ENCODE measurements around the gene PCYOX1L.

Gene PCYOX1L

GRCh38 chr5:149313151-149313841, 44.5 kb upstream of the PCYOX1L start:
- ATAC-seq, result no peak
- TF ChIP-seq GLIS3 (CRISPR knock-in tag; IDR thresholded peaks at IDR 0.05), result no peak
- no peak for TF ChIP-seq ZFP30 (CRISPR knock-in tag; IDR thresholded peaks at IDR 0.05)
- no peak for TF ChIP-seq TSHZ2 (CRISPR knock-in tag; IDR thresholded peaks at IDR 0.05)
- no peak for TF ChIP-seq ZNF565 (CRISPR knock-in tag; conservative IDR thresholded peaks at IDR 0.05; ENCODE audit: low read depth)
- no peak for TF ChIP-seq BACH2 (CRISPR knock-in tag; IDR thresholded peaks at IDR 0.05; ENCODE audit: borderline replicate concordance)
- no peak for TF ChIP-seq ZC3H10 (CRISPR knock-in tag; IDR thresholded peaks at IDR 0.05)
- TF ChIP-seq TOX (CRISPR knock-in tag; IDR thresholded peaks at IDR 0.05; ENCODE audit: borderline replicate concordance), result no peak
- no peak for TF ChIP-seq ISL1 (CRISPR knock-in tag; IDR thresholded peaks at IDR 0.05)
- TF ChIP-seq CSDC2 (CRISPR knock-in tag; IDR thresholded peaks at IDR 0.05), result no peak
- no peak for TF ChIP-seq CSRNP3 (CRISPR knock-in tag; IDR thresholded peaks at IDR 0.05)
- TF ChIP-seq PATZ1 (CRISPR knock-in tag; IDR thresholded peaks at IDR 0.05; ENCODE audit: borderline replicate concordance), result no peak
- no peak for TF ChIP-seq TCF4 (CRISPR knock-in tag; IDR thresholded peaks at IDR 0.05; ENCODE audit: borderline replicate concordance)
- no peak for TF ChIP-seq CREB5 (CRISPR knock-in tag; IDR thresholded peaks at IDR 0.05; ENCODE audit: low read depth)
- no peak for TF ChIP-seq OSR1 (CRISPR knock-in tag; IDR thresholded peaks at IDR 0.05)

GRCh38 chr5:149314571-149315111, 43.2 kb upstream of the PCYOX1L start:
- no peak for TF ChIP-seq ZC3H10 (CRISPR knock-in tag; IDR thresholded peaks at IDR 0.05)
- no peak for TF ChIP-seq RARB (CRISPR knock-in tag; IDR thresholded peaks at IDR 0.05)
- no peak for TF ChIP-seq ARNTL (CRISPR knock-in tag; IDR thresholded peaks at IDR 0.05; ENCODE audit: borderline replicate concordance, low read depth)
- TF ChIP-seq CREB5 (CRISPR knock-in tag; IDR thresholded peaks at IDR 0.05; ENCODE audit: low read depth), result no peak
- TF ChIP-seq CSDC2 (CRISPR knock-in tag; IDR thresholded peaks at IDR 0.05), result no peak
- no peak for TF ChIP-seq ZNF565 (CRISPR knock-in tag; conservative IDR thresholded peaks at IDR 0.05; ENCODE audit: low read depth)
- TF ChIP-seq TCF4 (CRISPR knock-in tag; IDR thresholded peaks at IDR 0.05; ENCODE audit: borderline replicate concordance), result no peak
- no peak for TF ChIP-seq ZFP3 (CRISPR knock-in tag; IDR thresholded peaks at IDR 0.05)
- no peak for TF ChIP-seq PATZ1 (CRISPR knock-in tag; IDR thresholded peaks at IDR 0.05; ENCODE audit: borderline replicate concordance)
- TF ChIP-seq CSRNP3 (CRISPR knock-in tag; IDR thresholded peaks at IDR 0.05), result no peak
- TF ChIP-seq TOX (CRISPR knock-in tag; IDR thresholded peaks at IDR 0.05; ENCODE audit: borderline replicate concordance), result no peak
- TF ChIP-seq ESRRG (CRISPR knock-in tag; IDR thresholded peaks at IDR 0.05), result no peak
- TF ChIP-seq ISL1 (CRISPR knock-in tag; IDR thresholded peaks at IDR 0.05), result no peak
- TF ChIP-seq SNAI2 (CRISPR knock-in tag; IDR thresholded peaks at IDR 0.05), result no peak
- no peak for TF ChIP-seq PPARA (CRISPR knock-in tag; IDR thresholded peaks at IDR 0.05; ENCODE audit: borderline replicate concordance)
- no peak for ATAC-seq

Data from SK-N-SH treated with all-trans-retinoic acid at 6 μM for 48 hours (cell line).